ENCODE data around the gene MAP2K1. TPM values are rescaled to one million over a fixed set of nuclear protein-coding genes. Genes with fewer than 3 reads are reported as not detected.
A peak's percentile ranks its signal among the peaks of the same experiment; 100 is the strongest.

Gene MAP2K1
- total RNA-seq, 1 donor from 2014 or later: 23.6 TPM

GRCh38 chr15:66362776-66363175 is 23.9 kb upstream of the MAP2K1 start:
- Histone ChIP-seq H3K4me3 (no peak overlapping the region), H3K4me1 (no peaks in the 10 kb centered on the region), H3K27ac (no peak overlapping the region), H3K27me3 (no peaks in the 10 kb centered on the region), H3K9me3 (no peaks in the 10 kb centered on the region), H3K36me3 (no peaks in the 10 kb centered on the region)
- TF ChIP-seq POLR2AphosphoS5 (IDR thresholded peaks at IDR 0.05; ENCODE audit: insufficient read depth in 1 of 2, low read depth in 1 of 2) (no peak), CTCF (IDR thresholded peaks at IDR 0.05) (no peak), POLR2A (IDR thresholded peaks at IDR 0.05) (no peak)
- intact Hi-C loops (cut with DNase I): no loop called here
- DNase-seq (ENCODE audit: extremely low spot score in 2 of 2): no peak

GRCh38 chr15:66364944-66365528 is 21.7 kb upstream of the MAP2K1 start:
- TF ChIP-seq POLR2AphosphoS5 (IDR thresholded peaks at IDR 0.05; ENCODE audit: insufficient read depth in 1 of 2, low read depth in 1 of 2) (no peak), CTCF (IDR thresholded peaks at IDR 0.05) (no peak), POLR2A (IDR thresholded peaks at IDR 0.05) (no peak)
- no peak for DNase-seq (ENCODE audit: extremely low spot score in 2 of 2)
- intact Hi-C loops (cut with DNase I): no loop called here
- Histone ChIP-seq H3K4me1 (no peaks in the 10 kb centered on the region), H3K27me3 (no peaks in the 10 kb centered on the region), H3K36me3 (no peaks in the 10 kb centered on the region), H3K4me3 (no peak overlapping the region), H3K9me3 (no peaks in the 10 kb centered on the region), H3K27ac (no peak overlapping the region)

GRCh38 chr15:66369773-66370651 is 16.7 kb upstream of the MAP2K1 start:
- H3K4me3 ChIP-seq: peak overlapping the region in 1 of 2 donors; percentile 24
- intact Hi-C loops (cut with DNase I): no loop called here
- peak overlapping the region; percentile 11 for H3K27ac ChIP-seq
- no peaks in the 10 kb centered on the region for H3K36me3 ChIP-seq
- no peaks in the 10 kb centered on the region for H3K27me3 ChIP-seq
- H3K9me3 ChIP-seq: peaks cover 4% of the 10 kb centered on the region
- DNase-seq (ENCODE audit: extremely low spot score in 2 of 2): no peak
- TF ChIP-seq POLR2A (IDR thresholded peaks at IDR 0.05) (no peak), CTCF (IDR thresholded peaks at IDR 0.05) (no peak)
- no peaks in the 10 kb centered on the region for H3K4me1 ChIP-seq

GRCh38 chr15:66374179-66374578 is 12.5 kb upstream of the MAP2K1 start:
- no peaks in the 10 kb centered on the region for H3K36me3 ChIP-seq
- H3K9me3 ChIP-seq: peaks cover 4% of the 10 kb centered on the region
- intact Hi-C loops (cut with DNase I): no loop called here
- no peaks in the 10 kb centered on the region for H3K4me1 ChIP-seq
- no peak for DNase-seq (ENCODE audit: extremely low spot score in 2 of 2)
- TF ChIP-seq POLR2AphosphoS5 (IDR thresholded peaks at IDR 0.05; ENCODE audit: insufficient read depth in 1 of 2, low read depth in 1 of 2) (no peak), POLR2A (IDR thresholded peaks at IDR 0.05) (no peak), CTCF (IDR thresholded peaks at IDR 0.05) (no peak)
- H3K27ac ChIP-seq: no peak overlapping the region
- H3K4me3 ChIP-seq: no peak overlapping the region
- H3K27me3 ChIP-seq: no peaks in the 10 kb centered on the region
